GM12873 (cell line): ENCODE measurements around the gene C4orf50.

Experiments used
- TF ChIP-seq, protein P1 (sequence below): IDR thresholded peaks from 2 replicates; pipeline ENCODE4 v1.5.1; 2012; ENCODE audit warnings: low read depth, mild to moderate bottlenecking, moderate library complexity, low read length, control low read depth; ENCODE audit not compliant: insufficient read depth; ENCODE audit errors: missing control alignments

The C4orf50 gene

DNA sequence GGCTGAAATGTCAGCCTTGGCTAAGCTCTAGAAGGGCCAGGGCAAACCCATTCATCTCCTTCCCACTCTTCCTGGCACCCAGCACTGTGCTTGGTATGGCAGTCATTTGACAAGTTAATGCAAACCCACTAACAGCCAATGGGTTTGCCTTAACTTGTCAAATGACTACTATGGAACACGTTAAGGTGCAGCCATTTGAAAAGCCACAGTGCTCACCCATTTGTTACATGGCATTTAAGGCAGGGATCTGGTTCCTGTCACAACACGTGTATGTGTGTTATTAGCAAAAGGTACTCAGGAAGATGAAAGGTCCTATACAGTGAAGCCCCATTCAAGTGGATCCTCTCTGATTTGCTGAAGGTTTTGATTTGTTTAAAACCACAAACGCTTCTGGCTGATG, 132.5 kb downstream of the C4orf50 start:
- TF ChIP-seq, protein P1, sequence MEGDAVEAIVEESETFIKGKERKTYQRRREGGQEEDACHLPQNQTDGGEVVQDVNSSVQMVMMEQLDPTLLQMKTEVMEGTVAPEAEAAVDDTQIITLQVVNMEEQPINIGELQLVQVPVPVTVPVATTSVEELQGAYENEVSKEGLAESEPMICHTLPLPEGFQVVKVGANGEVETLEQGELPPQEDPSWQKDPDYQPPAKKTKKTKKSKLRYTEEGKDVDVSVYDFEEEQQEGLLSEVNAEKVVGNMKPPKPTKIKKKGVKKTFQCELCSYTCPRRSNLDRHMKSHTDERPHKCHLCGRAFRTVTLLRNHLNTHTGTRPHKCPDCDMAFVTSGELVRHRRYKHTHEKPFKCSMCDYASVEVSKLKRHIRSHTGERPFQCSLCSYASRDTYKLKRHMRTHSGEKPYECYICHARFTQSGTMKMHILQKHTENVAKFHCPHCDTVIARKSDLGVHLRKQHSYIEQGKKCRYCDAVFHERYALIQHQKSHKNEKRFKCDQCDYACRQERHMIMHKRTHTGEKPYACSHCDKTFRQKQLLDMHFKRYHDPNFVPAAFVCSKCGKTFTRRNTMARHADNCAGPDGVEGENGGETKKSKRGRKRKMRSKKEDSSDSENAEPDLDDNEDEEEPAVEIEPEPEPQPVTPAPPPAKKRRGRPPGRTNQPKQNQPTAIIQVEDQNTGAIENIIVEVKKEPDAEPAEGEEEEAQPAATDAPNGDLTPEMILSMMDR = no peak

DNA sequence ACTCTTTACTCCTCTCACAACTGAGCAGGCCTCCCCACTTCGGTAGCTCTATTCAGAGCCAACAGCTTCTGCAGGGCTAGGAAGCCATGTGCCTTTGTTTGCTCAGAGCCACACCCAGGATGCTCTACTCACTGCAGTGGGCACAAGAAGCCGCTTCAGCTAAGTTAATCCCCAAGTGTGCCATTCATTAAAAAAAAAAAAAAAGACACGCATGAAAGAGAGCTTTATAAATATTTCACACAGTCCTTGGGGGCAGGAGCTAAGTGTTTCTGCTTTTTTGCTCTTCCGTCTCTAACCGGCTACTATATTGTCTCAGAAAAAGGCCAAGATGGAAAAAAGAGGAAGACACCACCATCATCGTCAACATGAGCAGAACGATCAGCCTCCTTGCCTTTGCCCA, 133.4 kb downstream of the C4orf50 start:
- TF ChIP-seq, protein P1 = no peak

DNA sequence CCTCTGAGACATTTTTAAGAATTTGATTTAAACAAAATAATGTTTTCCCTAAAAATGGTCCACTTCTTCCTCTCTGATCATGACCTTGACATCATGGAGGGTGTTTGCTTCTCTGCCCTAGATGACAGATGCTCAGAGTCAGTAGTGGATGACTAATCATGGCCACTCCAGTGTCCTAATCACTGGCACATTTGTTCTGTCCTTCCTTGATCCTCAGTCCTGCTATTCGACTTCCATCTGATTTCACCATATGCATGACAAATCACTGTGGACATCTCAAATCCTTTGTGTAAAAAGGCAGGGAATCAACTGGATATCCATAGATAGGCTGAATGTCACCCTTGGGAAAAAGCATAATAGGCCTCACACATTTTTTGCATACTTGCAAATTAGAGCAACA, 134.3 kb downstream of the C4orf50 start:
- TF ChIP-seq, protein P1 = no peak

DNA sequence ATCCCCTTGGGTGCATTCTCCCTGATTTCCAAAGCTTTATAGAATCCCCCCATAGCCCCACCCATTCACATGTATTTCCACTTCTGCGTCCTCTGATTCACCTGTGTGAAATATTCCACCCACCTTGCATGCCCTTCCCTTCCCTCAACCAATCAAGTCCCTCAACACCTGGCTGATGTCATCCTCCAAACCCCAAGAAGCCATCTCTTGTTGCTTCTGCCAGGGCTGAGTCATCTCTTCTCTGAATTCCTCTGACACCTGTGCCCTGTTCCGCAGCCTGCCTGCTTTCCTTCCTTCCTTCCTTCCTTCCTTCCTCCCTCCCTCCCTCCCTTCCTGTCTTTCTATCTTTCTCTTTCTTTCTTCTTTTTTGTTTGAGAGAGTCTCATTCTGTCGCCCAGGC, 135.3 kb downstream of the C4orf50 start:
- TF ChIP-seq, protein P1 = no peak

GRCh38 chr4:5881340-5881739, 136.9 kb downstream of the C4orf50 start:
- TF ChIP-seq, protein P1 = no peak

- TF ChIP-seq, protein P1 = no peak
Measured at GRCh38 chr4:5878359-5878758, 139.9 kb downstream of the C4orf50 start.

DNA sequence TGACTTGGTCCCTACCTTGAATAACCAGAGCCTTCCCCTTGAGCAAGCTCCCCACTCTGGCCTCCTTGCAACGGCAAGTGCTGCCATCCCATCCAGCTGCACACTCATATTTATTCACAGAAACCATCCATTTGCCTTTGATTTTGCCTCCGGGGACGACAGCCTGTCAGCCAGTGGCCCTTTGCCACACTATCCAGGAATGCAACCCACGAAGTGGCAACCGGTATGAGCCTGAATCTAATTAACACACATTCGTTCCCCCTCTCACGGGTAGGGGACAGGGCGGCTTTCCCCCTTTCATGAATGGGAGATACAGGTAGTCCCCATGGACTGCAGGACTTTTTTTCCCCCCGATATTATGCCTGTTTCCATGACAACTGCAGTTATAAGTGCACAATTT, 140.8 kb downstream of the C4orf50 start:
- TF ChIP-seq, protein P1 = no peak

GRCh38 chr4:5874811-5875449, 143.3 kb downstream of the C4orf50 start:
- TF ChIP-seq, protein P1 = no peak
